MM.1S (cell line): ENCODE data around the gene PSMD1.

Source experiments
- DNase-seq: peaks from one replicate; pipeline ENCODE4 v3.0.0-alpha.2; 2015
- H2AFZ ChIP-seq: fragments of 300-600 bp; sonication (generic); 2 replicates; pipeline ENCODE4 v1.6.0; 2016; ENCODE audit warnings: antibody characterized with exemption, low read length
- H3F3A ChIP-seq: fragments of 300-600 bp; sonication (generic); 2 replicates; pipeline ENCODE4 v1.6.1; 2016; ENCODE audit warnings: mild to moderate bottlenecking, antibody characterized with exemption, low read length, moderate library complexity, mixed read lengths; ENCODE audit not compliant: insufficient read depth
- H3K27ac ChIP-seq: fragments of 300-600 bp; sonication (generic); 2 replicates; pipeline ENCODE4 v1.5.1; 2016; ENCODE audit warnings: mild to moderate bottlenecking, low read length
- H3K27me3 ChIP-seq: fragments of 300-600 bp; sonication (generic); replicated peaks from 2 replicates; pipeline ENCODE4 v1.6.0; 2016; ENCODE audit warnings: low read length; ENCODE audit not compliant: insufficient read depth
- H3K36me3 ChIP-seq: fragments of 300-600 bp; sonication (generic); replicated peaks from 2 replicates; pipeline ENCODE4 v1.6.1; 2016; ENCODE audit warnings: mild to moderate bottlenecking, low read length, mixed read lengths; ENCODE audit not compliant: insufficient read depth
- H3K4me1 ChIP-seq: fragments of 300-600 bp; sonication (generic); 2 replicates; pipeline ENCODE4 v1.6.1; 2016; ENCODE audit warnings: low read length, mixed read lengths
- H3K4me2 ChIP-seq: fragments of 300-600 bp; sonication (generic); 2 replicates; pipeline ENCODE4 v1.6.0; 2016; ENCODE audit warnings: low read depth, low read length
- H3K4me3 ChIP-seq: fragments of 300-600 bp; sonication (generic); 2 replicates; pipeline ENCODE4 v1.5.1; 2016; ENCODE audit warnings: low read length, mixed read lengths
- H3K79me2 ChIP-seq: fragments of 300-600 bp; sonication (generic); 2 replicates; pipeline ENCODE4 v1.6.1; 2016; ENCODE audit warnings: mixed run types, low read length, mixed read lengths
- H3K9ac ChIP-seq: fragments of 300-600 bp; sonication (generic); 2 replicates; pipeline ENCODE4 v1.6.1; 2016; ENCODE audit warnings: low read length, mixed read lengths
- H3K9me2 ChIP-seq: fragments of 300-600 bp; sonication (generic); replicated peaks from 2 replicates; pipeline ENCODE4 v1.6.1; 2016; ENCODE audit warnings: mild to moderate bottlenecking, low read length, mixed read lengths; ENCODE audit not compliant: insufficient read depth
- H3K9me3 ChIP-seq: fragments of 300-600 bp; sonication (generic); replicated peaks from 2 replicates; pipeline ENCODE4 v1.6.1; 2016; ENCODE audit warnings: mild to moderate bottlenecking, low read length, mixed read lengths; ENCODE audit not compliant: insufficient read depth
- H4K20me1 ChIP-seq: fragments of 300-600 bp; sonication (generic); 2 replicates; pipeline ENCODE4 v1.6.1; 2016; ENCODE audit warnings: mild to moderate bottlenecking, low read length, moderate library complexity, mixed read lengths; ENCODE audit not compliant: insufficient read depth
- EZH2 ChIP-seq: fragments of 300-600 bp; sonication (generic); optimal IDR thresholded peaks from 2 replicates; pipeline ENCODE3; 2017; ENCODE audit warnings: low read depth, mild to moderate bottlenecking, antibody characterized with exemption, low read length, mixed read lengths
- EZH2phosphoT487 ChIP-seq: fragments of 300-600 bp; sonication (generic); IDR thresholded peaks from 2 replicates; pipeline ENCODE4 v1.6.1; 2018; ENCODE audit warnings: antibody characterized with exemption, low read length
- TF ChIP-seq, protein P1 (sequence below): fragments of 300-600 bp; sonication (generic); IDR thresholded peaks from 2 replicates; pipeline ENCODE4 v1.5.1; 2016; ENCODE audit warnings: antibody characterized with exemption, low read length, mixed read lengths

The PSMD1 gene

DNA sequence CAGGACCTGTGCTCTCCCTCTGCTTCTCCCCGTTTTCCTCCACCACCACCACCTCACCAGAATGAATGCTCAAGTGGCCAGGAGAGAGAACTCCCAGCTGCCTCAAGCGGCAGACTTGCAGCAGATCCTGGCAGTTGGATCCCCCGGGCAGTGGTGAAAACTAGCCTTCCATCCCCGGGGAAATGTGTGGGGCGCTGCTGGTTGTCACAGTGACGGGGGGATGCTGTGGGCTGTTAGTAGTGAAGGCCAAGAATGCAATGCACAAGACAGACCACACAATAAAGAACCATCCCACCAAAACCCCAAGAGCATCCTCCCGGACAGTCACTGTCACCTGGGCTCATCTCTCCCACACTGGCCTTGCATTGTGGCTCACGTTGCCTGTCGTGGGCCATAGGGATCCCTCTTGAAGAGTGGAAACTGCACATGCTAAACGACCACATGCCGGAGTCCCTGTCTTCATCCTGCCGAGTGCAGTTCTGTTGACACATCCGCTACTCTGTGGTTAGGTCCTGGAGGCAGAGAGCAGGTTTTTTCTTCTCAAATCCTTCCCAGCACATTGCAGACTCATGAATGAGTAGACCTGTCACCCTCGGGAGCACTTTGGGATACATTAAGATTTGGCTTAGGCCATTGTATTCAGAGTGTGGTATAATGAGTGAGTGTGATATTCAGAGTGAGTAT lies 47.3 kb upstream of the PSMD1 start:
- no peak overlapping the region for H3K4me2 ChIP-seq
- no peak for DNase-seq
- H3K9me3 ChIP-seq: no peaks in the 10 kb centered on the region
- no peak overlapping the region for H3K4me3 ChIP-seq
- H3K9ac ChIP-seq: no peak overlapping the region
- TF ChIP-seq, protein P1, sequence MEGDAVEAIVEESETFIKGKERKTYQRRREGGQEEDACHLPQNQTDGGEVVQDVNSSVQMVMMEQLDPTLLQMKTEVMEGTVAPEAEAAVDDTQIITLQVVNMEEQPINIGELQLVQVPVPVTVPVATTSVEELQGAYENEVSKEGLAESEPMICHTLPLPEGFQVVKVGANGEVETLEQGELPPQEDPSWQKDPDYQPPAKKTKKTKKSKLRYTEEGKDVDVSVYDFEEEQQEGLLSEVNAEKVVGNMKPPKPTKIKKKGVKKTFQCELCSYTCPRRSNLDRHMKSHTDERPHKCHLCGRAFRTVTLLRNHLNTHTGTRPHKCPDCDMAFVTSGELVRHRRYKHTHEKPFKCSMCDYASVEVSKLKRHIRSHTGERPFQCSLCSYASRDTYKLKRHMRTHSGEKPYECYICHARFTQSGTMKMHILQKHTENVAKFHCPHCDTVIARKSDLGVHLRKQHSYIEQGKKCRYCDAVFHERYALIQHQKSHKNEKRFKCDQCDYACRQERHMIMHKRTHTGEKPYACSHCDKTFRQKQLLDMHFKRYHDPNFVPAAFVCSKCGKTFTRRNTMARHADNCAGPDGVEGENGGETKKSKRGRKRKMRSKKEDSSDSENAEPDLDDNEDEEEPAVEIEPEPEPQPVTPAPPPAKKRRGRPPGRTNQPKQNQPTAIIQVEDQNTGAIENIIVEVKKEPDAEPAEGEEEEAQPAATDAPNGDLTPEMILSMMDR: no peak
- no peak for TF ChIP-seq EZH2phosphoT487
- no peak for TF ChIP-seq EZH2
- H3K9me2 ChIP-seq: no peaks in the 10 kb centered on the region
- H3K27me3 ChIP-seq: no peaks in the 10 kb centered on the region
- H4K20me1 ChIP-seq: no peaks in the 10 kb centered on the region
- no peaks in the 10 kb centered on the region for H3K4me1 ChIP-seq
- H3K79me2 ChIP-seq: no peaks in the 10 kb centered on the region
- H3F3A ChIP-seq: no peaks in the 10 kb centered on the region
- H2AFZ ChIP-seq: no peak overlapping the region
- no peaks in the 10 kb centered on the region for H3K36me3 ChIP-seq
- no peak overlapping the region for H3K27ac ChIP-seq

DNA sequence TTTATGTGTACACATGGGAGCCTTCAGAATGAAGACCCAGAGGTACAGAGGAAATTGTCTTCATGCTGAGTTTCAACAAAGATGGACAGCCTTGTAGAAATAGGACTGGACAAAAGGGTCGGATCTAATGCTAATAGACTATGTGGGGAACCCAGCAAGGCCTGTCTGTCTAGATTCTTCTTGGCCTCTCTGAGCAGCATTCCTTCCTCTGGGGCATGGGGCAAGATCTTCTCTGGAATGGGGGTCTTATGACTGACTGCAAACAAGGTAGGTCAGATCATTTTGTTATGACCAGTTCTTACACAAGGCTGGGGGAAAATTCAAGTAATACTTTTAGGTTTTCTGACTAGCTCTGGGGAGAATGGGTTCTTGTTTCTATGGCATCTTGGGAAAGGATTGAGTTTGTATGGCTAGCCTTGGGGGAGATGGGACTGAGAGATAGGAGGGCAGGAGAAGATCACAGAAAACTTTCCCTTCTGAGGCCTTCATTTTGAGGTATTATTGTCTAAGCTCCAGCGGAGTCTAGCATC lies 46.4 kb upstream of the PSMD1 start:
- Histone ChIP-seq H3F3A (no peaks in the 10 kb centered on the region), H3K9me2 (no peaks in the 10 kb centered on the region), H3K4me2 (no peak overlapping the region), H3K4me1 (no peaks in the 10 kb centered on the region), H3K36me3 (no peaks in the 10 kb centered on the region), H3K4me3 (no peak overlapping the region), H3K9me3 (no peaks in the 10 kb centered on the region), H3K79me2 (no peaks in the 10 kb centered on the region), H4K20me1 (no peaks in the 10 kb centered on the region), H3K9ac (no peak overlapping the region), H2AFZ (no peak overlapping the region), H3K27ac (no peak overlapping the region), H3K27me3 (no peaks in the 10 kb centered on the region)
- DNase-seq: no peak
- TF ChIP-seq, protein P1: no peak

DNA sequence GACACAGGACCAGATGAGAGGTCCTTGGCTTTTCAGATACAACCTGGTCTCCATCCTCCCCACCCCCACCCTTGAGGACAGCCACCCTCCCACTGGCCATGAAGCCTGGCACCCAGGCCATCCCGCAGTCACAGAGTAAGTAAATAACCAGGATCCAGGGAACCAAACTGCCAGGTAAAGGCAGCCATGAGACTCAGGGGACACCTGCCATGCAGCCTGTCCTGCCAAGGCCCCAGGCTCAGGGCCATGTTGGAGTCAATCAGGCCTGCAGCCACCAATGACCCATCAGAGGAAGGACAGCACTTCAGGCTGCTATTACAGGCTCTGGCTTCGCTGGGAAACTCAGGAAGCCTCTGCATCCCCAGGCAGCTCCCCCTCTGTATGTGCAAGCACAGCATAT lies 45.1 kb upstream of the PSMD1 start:
- Histone ChIP-seq H3K36me3 (no peaks in the 10 kb centered on the region), H3K9me2 (no peaks in the 10 kb centered on the region)

More for the DNA sequence above, 45.1 kb upstream of the PSMD1 start:
- Histone ChIP-seq H3K79me2 (no peaks in the 10 kb centered on the region), H3F3A (no peaks in the 10 kb centered on the region), H3K27me3 (no peaks in the 10 kb centered on the region), H3K4me3 (no peak overlapping the region), H3K9me3 (no peaks in the 10 kb centered on the region), H3K27ac (no peak overlapping the region), H3K4me1 (no peaks in the 10 kb centered on the region), H4K20me1 (no peaks in the 10 kb centered on the region), H3K4me2 (no peak overlapping the region), H3K9ac (no peak overlapping the region), H2AFZ (no peak overlapping the region)
- DNase-seq: no peak
- TF ChIP-seq, protein P1: no peak
- no peak for TF ChIP-seq EZH2
- no peak for TF ChIP-seq EZH2phosphoT487
